PC-3 (cell line): ENCODE measurements around the gene MAPK4. TPM values are rescaled to one million over a fixed set of nuclear protein-coding genes. Genes with fewer than 3 reads are reported as not detected.
"Not testable (repeated sequence)": the region's sequence is repeated elsewhere in the genome, so short reads cannot be mapped to it uniquely, and the experiment has no call there.

Experiments used
- ATAC-seq: fragments of 200-7000 bp; cut with Tn5 transposase; 2 replicates; pipeline ENCODE4 v1.9.1; 2020; ENCODE audit warnings: mild to moderate bottlenecking, moderate library complexity
- BruUV-seq: library from RNA; stranded (reverse); fragments of 400-500 nt; replicated peaks from 2 replicates; lab custom pipeline; 2021; lab: Mats Ljungman, UMichigan
- CTCF ChIA-PET: fragments of 300-600 bp; sonication (Branson Sonifier 250); formaldehyde crosslinking; loops from one replicate; lab custom pipeline; 2022; ENCODE audit warnings: antibody characterized with exemption; lab: Charles Lee
- POLR2A ChIA-PET: fragments of 300-600 bp; sonication (Branson Sonifier 250); formaldehyde crosslinking; loops from one replicate; lab custom pipeline; 2022; ENCODE audit warnings: antibody characterized with exemption; ENCODE audit not compliant: unreplicated experiment; lab: Charles Lee
- DNase-seq: peaks from one replicate; pipeline ENCODE4 v3.0.0-alpha.2; 2015
- H2AFZ ChIP-seq: fragments of 300-600 bp; sonication (generic); 2 replicates; pipeline ENCODE4 v1.6.0; 2016; ENCODE audit warnings: antibody characterized with exemption, low read length
- H3F3A ChIP-seq: fragments of 300-600 bp; sonication (generic); one replicate; pipeline ENCODE4 v1.6.0; 2017; ENCODE audit warnings: antibody characterized with exemption, low read length, control low read depth, mild to moderate bottlenecking; ENCODE audit not compliant: unreplicated experiment
- H3K27ac ChIP-seq: fragments of 300-600 bp; sonication (generic); 2 replicates; pipeline ENCODE4 v1.5.1; 2016; ENCODE audit warnings: mild to moderate bottlenecking, low read length
- H3K27me3 ChIP-seq: fragments of 300-600 bp; sonication (generic); 2 replicates; pipeline ENCODE4 v1.6.1; 2016; ENCODE audit warnings: low read length, mixed read lengths
- H3K36me3 ChIP-seq: fragments of 300-600 bp; sonication (generic); 2 replicates; pipeline ENCODE4 v1.6.1; 2016; ENCODE audit warnings: low read depth, mixed run types, low read length, mixed read lengths
- H3K4me1 ChIP-seq: fragments of 300-600 bp; sonication (generic); 2 replicates; pipeline ENCODE4 v1.5.1; 2016; ENCODE audit warnings: low read length; ENCODE audit not compliant: insufficient read depth
- H3K4me2 ChIP-seq: fragments of 300-600 bp; sonication (generic); 2 replicates; pipeline ENCODE4 v1.6.0; 2016; ENCODE audit warnings: low read length
- H3K4me3 ChIP-seq: fragments of 300-600 bp; sonication (generic); 2 replicates; pipeline ENCODE4 v1.5.1; 2016; ENCODE audit warnings: mild to moderate bottlenecking, low read length, mixed read lengths
- H3K79me2 ChIP-seq: fragments of 300-600 bp; sonication (generic); 2 replicates; pipeline ENCODE4 v1.6.1; 2017; ENCODE audit warnings: low read length, mixed read lengths
- H3K9ac ChIP-seq: fragments of 300-600 bp; sonication (generic); 2 replicates; pipeline ENCODE4 v1.6.0; 2016; ENCODE audit warnings: mild to moderate bottlenecking, low read length
- H3K9me2 ChIP-seq: fragments of 300-600 bp; sonication (generic); replicated peaks from 2 replicates; pipeline ENCODE4 v1.6.1; 2016; ENCODE audit warnings: mixed run types, low read length, mixed read lengths
- H3K9me3 ChIP-seq: fragments of 300-600 bp; sonication (generic); 2 replicates; pipeline ENCODE4 v1.6.1; 2016; ENCODE audit warnings: low read length, mixed read lengths
- H4K20me1 ChIP-seq: fragments of 300-600 bp; sonication (generic); 2 replicates; pipeline ENCODE4 v1.6.1; 2016; ENCODE audit warnings: low read length, mixed read lengths
- CTCF ChIP-seq: fragments of 300-600 bp; sonication (generic); conservative IDR thresholded peaks from 2 replicates; pipeline ENCODE4 v1.5.1; 2017; ENCODE audit warnings: antibody characterized with exemption, low read depth, mild to moderate bottlenecking, low read length
- EZH2 ChIP-seq: fragments of 300-600 bp; sonication (generic); IDR thresholded peaks from one replicate; pipeline ENCODE4 v1.6.1; 2017; ENCODE audit warnings: antibody characterized with exemption, mild to moderate bottlenecking, low read length; ENCODE audit not compliant: unreplicated experiment
- EZH2phosphoT487 ChIP-seq: fragments of 300-600 bp; sonication (generic); IDR thresholded peaks from 2 replicates; pipeline ENCODE4 v1.6.1; 2018; ENCODE audit warnings: mild to moderate bottlenecking, antibody characterized with exemption, low read length, borderline replicate concordance
- intact Hi-C: fragments of 100-400 bp; cut with micrococcal nuclease; formaldehyde crosslinking; loops from 2 replicates; pipeline ENCODE4 v1.9.0; 2023
- total RNA-seq: library from RNA; depleted of rRNA; stranded (reverse); fragments of >200 nt; gene quantifications from 2 replicates; pipeline ENCODE4 v1.2.3, GENCODE V29; 2014

MAPK4 gene
- total RNA-seq, 1 experiment from 2014 or later = not detected

GRCh38 chr18:50523165-50523564 is 36.7 kb upstream of the MAPK4 start:
- CTCF ChIA-PET = interaction anchor here (0.7 kb wide), 1 partner anchor 483 kb away, joined by 4 read pairs; no protein-coding TSS in a partner anchor
- DNase-seq = no peak
- BruUV-seq = no TSS peak
- Histone ChIP-seq H3K27me3 (no peaks in the 10 kb centered on the region), H2AFZ (no peak overlapping the region), H3K9ac (no peak overlapping the region), H3K27ac (no peak overlapping the region), H3K4me1 (no peaks in the 10 kb centered on the region), H3K4me3 (no peak overlapping the region), H4K20me1 (no peaks in the 10 kb centered on the region), H3K36me3 (no peaks in the 10 kb centered on the region), H3F3A (no peaks in the 10 kb centered on the region), H3K9me3 (no peaks in the 10 kb centered on the region), H3K9me2 (no peaks in the 10 kb centered on the region), H3K4me2 (no peak overlapping the region), H3K79me2 (no peaks in the 10 kb centered on the region)
- intact Hi-C loops = no loop called here
- ATAC-seq = no peak
- POLR2A ChIA-PET = no interaction called here
- TF ChIP-seq EZH2 (no peak), CTCF (no peak), EZH2phosphoT487 (no peak)

- Histone ChIP-seq H3K79me2 (no peaks in the 10 kb centered on the region), H3K27me3 (no peaks in the 10 kb centered on the region), H3K9ac (no peak overlapping the region), H3K4me1 (no peaks in the 10 kb centered on the region), H3F3A (no peaks in the 10 kb centered on the region), H3K36me3 (no peaks in the 10 kb centered on the region), H3K4me3 (no peak overlapping the region), H3K9me3 (no peaks in the 10 kb centered on the region), H3K9me2 (no peaks in the 10 kb centered on the region), H3K27ac (no peak overlapping the region), H4K20me1 (no peaks in the 10 kb centered on the region), H3K4me2 (no peak overlapping the region), H2AFZ (no peak overlapping the region)
- CTCF ChIA-PET = no interaction called here
- POLR2A ChIA-PET = no interaction called here
- intact Hi-C loops = no loop called here
- ATAC-seq (no peak), DNase-seq (no peak)
- no peak for TF ChIP-seq EZH2
- no TSS peak for BruUV-seq
Measured at GRCh38 chr18:50527636-50528307, 32.1 kb upstream of the MAPK4 start.

GRCh38 chr18:50528806-50529205 is 31.1 kb upstream of the MAPK4 start:
- Histone ChIP-seq H4K20me1 (no peaks in the 10 kb centered on the region), H3K27ac (no peak overlapping the region), H3K79me2 (no peaks in the 10 kb centered on the region), H3F3A (no peaks in the 10 kb centered on the region), H3K4me1 (no peaks in the 10 kb centered on the region), H3K9me3 (no peaks in the 10 kb centered on the region), H3K27me3 (no peaks in the 10 kb centered on the region), H3K9ac (no peak overlapping the region), H3K4me2 (no peak overlapping the region), H3K36me3 (no peaks in the 10 kb centered on the region), H3K9me2 (no peaks in the 10 kb centered on the region), H3K4me3 (no peak overlapping the region), H2AFZ (no peak overlapping the region)
- TF ChIP-seq CTCF (no peak), EZH2 (no peak), EZH2phosphoT487 (no peak)
- ATAC-seq (no peak), DNase-seq (no peak)
- no TSS peak for BruUV-seq
- ChIA-PET CTCF (no interaction called here), POLR2A (no interaction called here)
- intact Hi-C loops = no loop called here

GRCh38 chr18:50533822-50534221 is 26.1 kb upstream of the MAPK4 start:
- CTCF ChIA-PET, BruUV-seq: not testable (repeated sequence)

GRCh38 chr18:50544476-50544875 is 15.4 kb upstream of the MAPK4 start:
- BruUV-seq, intact Hi-C loops, H3K79me2 ChIP-seq, H3K4me3 ChIP-seq, H3K4me1 ChIP-seq, POLR2A ChIA-PET, H3F3A ChIP-seq, H3K9ac ChIP-seq, H3K9me3 ChIP-seq, H3K4me2 ChIP-seq, H3K27ac ChIP-seq, H3K27me3 ChIP-seq, H3K36me3 ChIP-seq, H4K20me1 ChIP-seq, DNase-seq, CTCF ChIA-PET, ATAC-seq, H2AFZ ChIP-seq, H3K9me2 ChIP-seq: not testable (repeated sequence)

More at GRCh38 chr18:50533822-50534221, 26.1 kb upstream of the MAPK4 start:
- H3F3A ChIP-seq, H3K4me2 ChIP-seq, POLR2A ChIA-PET, intact Hi-C loops, H3K27me3 ChIP-seq, H3K27ac ChIP-seq, DNase-seq, H3K4me3 ChIP-seq, H3K79me2 ChIP-seq, ATAC-seq, H3K36me3 ChIP-seq, H2AFZ ChIP-seq, H3K9me3 ChIP-seq, H3K4me1 ChIP-seq, H3K9me2 ChIP-seq, H3K9ac ChIP-seq, H4K20me1 ChIP-seq: not testable (repeated sequence)
